ENCODE results near the gene STX1A. TPM values are rescaled to one million over a fixed set of nuclear protein-coding genes. Genes with fewer than 3 reads are reported as not detected.

STX1A gene
- total and polyA plus RNA-seq, 7 donors, result 1.8 to 24.6 (median 16.1) TPM

- no peak for TF ChIP-seq POLR2AphosphoS5 (IDR thresholded peaks at IDR 0.05)
- intact Hi-C loops (cut with DNase I), result no loop called here
- Histone ChIP-seq H3K27ac (no peak overlapping the region), H3K36me3 (peaks cover 0 to 11% (median 3%) of the 10 kb centered on the region in 4 donors), H3K4me3 (no peak overlapping the region), H3K4me1 (peaks cover 0 to 28% (median 23%) of the 10 kb centered on the region in 4 donors), H3K27me3 (no peaks in the 10 kb centered on the region), H3K9me3 (no peaks in the 10 kb centered on the region)
- WGBS, 2 donors, result 76 to 82% methylated on average over 25 of the region's 25 CpGs
- no peak for DNase-seq
These were observed 13.1 kb downstream of the STX1A start for GRCh38 chr7:73706126-73707044.

GRCh38 chr7:73705551-73705920 is 13.9 kb downstream of the STX1A start:
- H3K9me3 ChIP-seq, result no peaks in the 10 kb centered on the region
- peaks cover 0 to 15% (median 5%) of the 10 kb centered on the region in 4 donors for H3K36me3 ChIP-seq
- peaks cover 0 to 28% (median 23%) of the 10 kb centered on the region in 4 donors for H3K4me1 ChIP-seq
- WGBS, 2 donors, result 89 to 90% methylated on average over 10 of the region's 10 CpGs
- no peak overlapping the region for H3K4me3 ChIP-seq
- DNase-seq, result no peak
- TF ChIP-seq CTCF (IDR thresholded peaks at IDR 0.05) (no peak), POLR2AphosphoS5 (IDR thresholded peaks at IDR 0.05) (no peak), EP300 (IDR thresholded peaks at IDR 0.05) (no peak), POLR2A (IDR thresholded peaks at IDR 0.05) (no peak)
- intact Hi-C loops (cut with DNase I), result no loop called here
- H3K27ac ChIP-seq, result peak overlapping the region in 2 of 4 donors; percentile 70 to 78
- H3K27me3 ChIP-seq, result no peaks in the 10 kb centered on the region

- TF ChIP-seq CTCF (IDR thresholded peaks at IDR 0.05) (no peak), POLR2AphosphoS5 (IDR thresholded peaks at IDR 0.05) (no peak), POLR2A (IDR thresholded peaks at IDR 0.05) (no peak), EP300 (IDR thresholded peaks at IDR 0.05) (no peak)
- Histone ChIP-seq H3K36me3 (peaks cover 0 to 22% (median 6%) of the 10 kb centered on the region in 4 donors), H3K27ac (peak overlapping the region in 3 of 4 donors; percentile 60 to 78 (median 70)), H3K4me1 (peaks cover 0 to 28% (median 23%) of the 10 kb centered on the region in 4 donors), H3K4me3 (no peak overlapping the region), H3K9me3 (no peaks in the 10 kb centered on the region), H3K27me3 (no peaks in the 10 kb centered on the region)
- WGBS, 2 donors, result 75 to 79% methylated on average over 23 of the region's 23 CpGs
- peak; percentile 81 for DNase-seq
- intact Hi-C loops (cut with DNase I), result no loop called here
These were observed 14.6 kb downstream of the STX1A start for GRCh38 chr7:73704640-73705550.

- WGBS, 2 donors, result 21 to 27% methylated on average over 45 of the region's 45 CpGs
- peaks cover 0 to 31% (median 12%) of the 10 kb centered on the region in 4 donors for H3K36me3 ChIP-seq
- peak overlapping the region in 3 of 4 donors; percentile 28 to 35 (median 29) for H3K4me3 ChIP-seq
- H3K27ac ChIP-seq, result peak overlapping the region in 3 of 4 donors; percentile 60 to 78 (median 70)
- intact Hi-C loops (cut with DNase I), result no loop called here
- TF ChIP-seq EP300 (IDR thresholded peaks at IDR 0.05), result no peak
- TF ChIP-seq POLR2AphosphoS5 (IDR thresholded peaks at IDR 0.05), result peak in 1 of 4 donors; percentile 35
- H3K4me1 ChIP-seq, result peaks cover 0 to 28% (median 23%) of the 10 kb centered on the region in 4 donors
- DNase-seq, result peak; percentile 87
- H3K9me3 ChIP-seq, result no peaks in the 10 kb centered on the region
- H3K27me3 ChIP-seq, result no peaks in the 10 kb centered on the region
These were observed 15.5 kb downstream of the STX1A start for GRCh38 chr7:73703757-73704639.

GRCh38 chr7:73703225-73703624 is 16.2 kb downstream of the STX1A start:
- H3K27me3 ChIP-seq, result no peaks in the 10 kb centered on the region
- no peak for DNase-seq
- 71 to 86% methylated on average over 13 of the region's 13 CpGs for WGBS, 2 donors
- intact Hi-C loops (cut with DNase I), result no loop called here
- H3K9me3 ChIP-seq, result no peaks in the 10 kb centered on the region
- peaks cover 0 to 28% (median 23%) of the 10 kb centered on the region in 4 donors for H3K4me1 ChIP-seq
- peaks cover 0 to 39% (median 16%) of the 10 kb centered on the region in 4 donors for H3K36me3 ChIP-seq
- no peak overlapping the region for H3K4me3 ChIP-seq
- peak overlapping the region in 3 of 4 donors; percentile 60 to 78 (median 70) for H3K27ac ChIP-seq
- no peak for TF ChIP-seq POLR2A (IDR thresholded peaks at IDR 0.05)
- no peak for TF ChIP-seq CTCF (IDR thresholded peaks at IDR 0.05)
- TF ChIP-seq POLR2AphosphoS5 (IDR thresholded peaks at IDR 0.05), result no peak
- no peak for TF ChIP-seq EP300 (IDR thresholded peaks at IDR 0.05)

Measured in sigmoid colon (tissue), 7 donors.